Fibroblast of the conjunctiva (primary cell): ENCODE data around the gene FRMPD4.

Source experiments
- DNase-seq: peaks from one replicate; pipeline ENCODE4 v3.0.0-alpha.2; 2010; ENCODE audit warnings: low read depth

Gene FRMPD4

DNA sequence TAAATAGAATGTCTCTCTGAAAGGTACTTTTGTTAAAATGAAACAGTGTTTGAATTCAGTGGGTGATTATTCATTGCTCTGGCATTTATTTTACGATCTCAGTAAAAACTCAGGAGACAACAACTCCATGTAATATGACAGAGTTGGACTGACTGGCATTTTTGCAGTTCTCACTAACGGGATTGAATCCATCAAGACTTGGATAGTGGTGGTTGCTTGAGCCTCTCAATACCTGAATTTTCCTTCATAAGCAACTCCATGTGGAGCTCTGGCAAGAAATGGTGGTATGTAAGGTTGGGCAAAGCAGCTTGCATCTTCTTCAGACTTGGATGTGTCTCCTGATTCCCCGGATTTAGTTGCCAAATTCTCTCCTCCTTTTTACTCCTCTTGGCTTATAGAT, 72.7 kb downstream of the FRMPD4 start:
- DNase-seq, result no peak

- DNase-seq, result no peak
These were observed 85.4 kb downstream of the FRMPD4 start for GRCh38 chrX:12223650-12224049.

DNA sequence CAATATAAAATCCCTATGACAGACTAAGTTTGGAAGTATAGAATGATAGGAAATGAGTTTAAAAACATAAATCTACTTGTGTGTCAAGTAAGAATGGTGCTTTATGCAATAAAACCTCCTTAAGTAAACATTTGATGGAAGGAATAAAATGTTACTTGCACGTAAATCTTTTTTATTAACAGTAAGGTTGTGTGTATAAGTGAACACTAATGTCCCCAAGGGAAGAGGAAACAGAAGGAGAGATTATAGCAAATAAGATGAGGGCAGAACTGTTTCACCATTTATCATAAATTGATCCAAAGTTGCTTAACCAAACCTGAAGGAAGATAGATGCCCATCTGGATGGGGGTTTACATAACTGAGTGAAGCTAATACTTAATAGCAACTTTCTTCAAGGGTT, 86.8 kb downstream of the FRMPD4 start:
- DNase-seq, result no peak

- no peak for DNase-seq
These were observed 89.3 kb downstream of the FRMPD4 start for GRCh38 chrX:12227412-12228041.

GRCh38 chrX:12228862-12229261, 90.6 kb downstream of the FRMPD4 start:
- DNase-seq, result no peak

GRCh38 chrX:12229986-12230385, 91.7 kb downstream of the FRMPD4 start:
- no peak for DNase-seq

GRCh38 chrX:12234534-12235329, 96.5 kb downstream of the FRMPD4 start:
- no peak for DNase-seq

GRCh38 chrX:12236156-12236555, 97.9 kb downstream of the FRMPD4 start:
- DNase-seq, result no peak

GRCh38 chrX:12237131-12237530, 98.9 kb downstream of the FRMPD4 start:
- DNase-seq, result no peak

- DNase-seq, result no peak
These were observed 99.5 kb downstream of the FRMPD4 start for GRCh38 chrX:12237771-12238170.

- DNase-seq, result no peak
These were observed 101.2 kb downstream of the FRMPD4 start for GRCh38 chrX:12239356-12240082.

- no peak for DNase-seq
These were observed 102.2 kb downstream of the FRMPD4 start for GRCh38 chrX:12240491-12240890.

DNA sequence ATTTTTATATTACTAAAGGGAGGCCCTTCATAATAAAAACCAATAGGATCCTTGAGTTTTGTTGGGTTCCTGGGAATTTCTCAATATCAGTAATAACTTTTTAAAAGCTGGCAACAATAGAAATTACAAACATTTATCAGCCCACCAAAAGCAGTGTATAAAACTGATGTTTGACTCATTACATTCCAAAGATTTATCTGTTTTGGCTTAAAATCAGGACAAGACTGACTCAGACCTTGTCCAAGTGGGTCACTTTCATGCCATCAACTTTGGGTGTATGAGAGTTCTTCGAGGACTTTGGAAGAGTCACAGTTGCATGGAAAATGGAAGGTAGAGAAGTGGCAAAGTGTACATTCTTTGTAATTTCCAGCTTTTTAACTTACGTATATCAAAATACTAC, 102.8 kb downstream of the FRMPD4 start:
- DNase-seq, result no peak

DNA sequence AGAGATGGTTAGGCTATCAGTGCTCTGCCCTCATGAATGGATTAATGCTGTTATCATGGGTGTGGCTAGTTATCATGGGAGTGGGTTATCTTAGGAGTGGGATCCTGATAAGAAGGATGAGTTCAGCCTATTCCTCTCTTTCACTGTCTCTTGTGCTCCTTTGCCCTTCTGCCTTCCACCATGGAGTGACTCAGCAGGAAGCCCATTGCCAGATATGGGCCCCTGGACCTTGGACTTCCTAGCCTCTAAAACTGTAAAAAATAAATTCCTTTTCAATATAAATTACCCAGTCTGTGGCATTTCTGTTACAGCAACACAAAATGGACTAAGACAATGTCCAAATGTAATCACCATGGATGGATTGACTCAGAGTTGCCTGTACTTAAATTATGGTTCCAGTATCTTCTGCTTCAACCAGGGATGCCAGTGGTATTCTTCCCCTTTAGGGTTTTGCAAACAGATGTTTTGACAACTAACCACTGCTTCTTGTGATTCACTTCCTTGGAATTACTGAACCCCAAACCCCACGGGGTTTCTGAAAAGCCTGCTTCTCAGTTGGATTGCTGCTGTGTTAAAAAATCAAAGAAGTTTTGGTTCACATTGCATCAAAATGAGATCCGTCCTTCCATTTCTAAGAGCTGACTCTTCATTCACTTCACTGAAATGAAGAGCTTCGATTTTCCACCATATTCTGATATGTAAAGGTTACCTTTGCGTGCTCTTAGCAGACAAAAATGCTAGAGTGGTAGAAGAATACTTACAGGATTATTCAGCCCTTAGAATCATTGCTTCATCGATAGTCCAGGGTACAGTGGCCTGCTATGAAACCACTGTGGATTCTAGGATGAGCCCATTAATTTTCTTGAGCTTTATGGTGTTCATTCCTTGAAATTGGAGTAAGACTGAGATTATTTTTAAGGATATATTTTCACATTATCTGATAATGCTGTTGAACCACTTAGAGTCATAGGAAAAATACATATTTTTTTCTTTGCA, 107.7 kb downstream of the FRMPD4 start:
- peak; percentile 28 for DNase-seq

DNA sequence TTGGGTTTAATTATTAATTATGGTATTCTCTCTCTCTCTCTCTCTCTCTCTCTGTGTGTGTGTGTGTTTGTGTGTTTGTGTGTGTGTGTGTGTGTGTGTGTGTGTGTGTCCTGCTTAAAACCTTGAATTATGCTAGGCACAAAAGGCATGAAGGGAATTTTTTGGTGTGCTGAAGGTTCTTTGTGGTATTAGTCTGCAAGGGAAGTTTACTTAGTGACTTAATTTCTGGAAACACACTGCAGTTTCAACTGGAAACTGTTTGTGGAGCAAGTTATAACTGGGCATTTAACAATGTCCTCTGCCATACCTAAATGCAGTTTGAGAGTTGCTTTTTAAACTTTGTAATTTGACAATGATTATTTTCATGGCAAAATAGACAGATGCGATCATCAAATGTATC, 111.7 kb downstream of the FRMPD4 start:
- no peak for DNase-seq

GRCh38 chrX:12263211-12263610, 124.9 kb downstream of the FRMPD4 start:
- no peak for DNase-seq

DNA sequence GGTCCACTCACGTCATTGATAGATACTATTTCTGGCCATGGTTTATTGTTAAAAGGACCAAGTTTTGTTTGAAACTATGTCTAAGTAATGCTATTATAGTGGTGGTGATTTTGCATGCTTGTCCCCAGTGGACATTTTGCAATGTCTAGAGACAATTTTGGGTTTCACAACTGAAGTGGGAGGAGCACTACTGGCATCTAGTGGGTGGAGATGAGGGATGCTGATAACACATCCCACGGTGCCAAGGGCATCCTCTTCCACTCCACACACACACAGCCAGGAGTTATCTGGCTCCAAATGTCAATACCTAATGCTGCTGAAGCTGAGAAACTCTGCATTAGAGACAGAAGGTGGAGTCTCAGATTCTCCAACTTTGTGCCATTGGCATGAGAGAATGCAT, 131.2 kb downstream of the FRMPD4 start:
- DNase-seq, result no peak

GRCh38 chrX:12278151-12278550, 139.9 kb downstream of the FRMPD4 start:
- no peak for DNase-seq

GRCh38 chrX:12282991-12283390, 144.7 kb downstream of the FRMPD4 start:
- no peak for DNase-seq

DNA sequence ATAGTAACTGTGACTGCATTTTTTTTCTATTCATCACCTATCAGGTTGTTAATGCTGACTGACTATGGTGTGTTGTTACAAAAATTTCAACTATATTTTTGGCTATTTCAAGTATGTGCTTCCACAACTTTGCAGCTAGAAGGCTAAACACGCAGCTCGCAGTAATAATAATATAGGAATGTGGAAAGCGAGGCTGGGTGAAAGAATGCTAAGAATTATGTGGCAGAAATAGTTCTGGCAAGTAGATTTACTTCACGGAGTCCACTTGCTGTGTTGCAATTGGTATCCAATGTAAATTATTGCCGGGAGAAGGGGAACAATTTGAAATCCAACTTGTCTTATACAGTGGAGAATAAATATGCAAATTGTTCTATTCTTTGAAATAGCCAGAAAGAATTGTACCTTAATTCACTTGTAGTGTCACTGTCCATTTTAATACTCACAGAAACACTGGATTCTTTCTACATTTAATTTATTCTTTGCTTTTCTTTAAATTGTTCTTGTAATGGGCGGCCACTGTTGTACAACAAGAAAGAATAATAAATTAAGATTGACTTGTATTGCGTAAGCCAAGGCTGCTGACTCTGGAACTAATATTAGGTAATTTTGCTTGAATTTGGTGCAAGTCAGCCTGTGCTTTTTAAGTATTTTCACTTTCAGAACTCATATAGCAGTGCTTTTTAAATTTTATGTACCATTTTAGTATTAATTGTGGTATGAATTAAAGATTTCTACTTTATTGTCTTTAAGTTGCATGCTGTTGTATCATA, 154.9 kb downstream of the FRMPD4 start:
- DNase-seq, result no peak

DNA sequence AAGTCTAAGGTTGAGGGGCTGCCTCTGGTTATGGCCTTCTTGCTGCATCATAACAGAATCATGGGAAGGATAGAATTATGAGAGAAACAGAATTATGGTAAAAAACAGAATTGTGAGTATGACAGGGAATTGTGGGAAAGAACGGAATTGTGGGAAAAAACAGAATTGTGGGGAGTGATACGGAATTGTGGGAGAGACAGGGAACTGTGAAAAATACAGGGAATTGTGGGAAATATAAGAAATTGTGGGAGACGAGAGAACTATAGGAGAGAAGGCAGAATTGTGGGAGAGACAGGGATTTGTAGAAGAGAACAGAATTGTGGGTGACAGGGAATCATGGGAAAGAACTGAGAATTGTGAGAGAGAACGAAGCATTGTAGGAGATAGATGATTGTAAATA, 159.1 kb downstream of the FRMPD4 start:
- no peak for DNase-seq
